ENCODE data around the gene DGKI.

Gene DGKI

DNA sequence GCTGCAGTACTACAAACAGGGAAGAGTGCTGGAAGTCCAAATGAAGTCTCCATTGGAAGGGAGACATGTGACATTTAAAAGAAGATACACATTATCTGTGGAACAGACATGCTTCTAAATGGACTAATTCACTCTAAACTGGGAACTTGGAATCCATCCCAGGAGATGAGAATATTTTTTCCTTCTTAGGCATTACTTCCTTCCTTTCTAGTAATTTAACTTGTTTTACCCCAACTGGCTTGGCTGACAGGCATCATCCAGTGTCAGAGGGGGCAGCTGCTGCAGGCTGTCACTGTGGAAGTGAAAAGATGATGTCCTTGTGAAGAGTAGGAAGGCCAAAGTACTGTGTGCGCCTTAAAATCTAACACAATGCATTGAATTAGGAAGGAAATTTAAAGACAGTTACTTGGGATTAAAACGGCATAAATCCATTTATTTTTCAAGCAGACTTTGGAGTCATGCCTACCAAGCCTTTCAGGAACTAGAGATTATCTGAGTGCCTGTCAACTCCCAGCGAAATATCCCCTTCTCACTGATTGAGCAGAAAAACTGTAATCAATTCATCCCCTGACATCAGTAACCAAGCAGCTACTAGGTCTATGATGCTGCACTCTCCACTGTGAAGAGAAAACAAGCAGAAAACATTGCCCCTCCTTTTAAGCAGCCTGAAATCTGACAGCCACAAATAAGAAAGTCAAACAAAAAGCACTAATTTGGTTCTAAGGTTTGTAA lies 161.2 kb downstream of the DGKI start:
- no peak for DNase-seq (ENCODE audit: low spot score)

DNA sequence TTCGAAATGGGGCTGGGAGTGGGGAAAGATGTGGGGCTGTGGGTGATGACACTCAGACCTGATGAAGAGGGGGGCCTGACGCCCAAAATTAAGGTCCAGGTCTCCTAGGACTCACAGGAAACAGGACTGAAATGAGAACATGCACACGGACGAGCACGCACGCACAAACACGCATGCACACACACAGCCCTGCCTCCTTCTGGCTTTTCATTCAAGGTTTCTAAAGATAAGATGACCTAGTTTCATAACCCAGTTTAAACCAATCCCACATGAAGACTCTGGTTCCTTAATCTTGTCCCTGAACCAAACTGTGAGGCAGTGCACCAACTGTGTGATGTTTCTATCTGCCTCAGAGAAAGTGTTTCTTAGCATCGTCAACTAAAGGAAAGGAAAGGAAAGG lies 162.0 kb downstream of the DGKI start:
- DNase-seq (ENCODE audit: low spot score) = no peak

DNA sequence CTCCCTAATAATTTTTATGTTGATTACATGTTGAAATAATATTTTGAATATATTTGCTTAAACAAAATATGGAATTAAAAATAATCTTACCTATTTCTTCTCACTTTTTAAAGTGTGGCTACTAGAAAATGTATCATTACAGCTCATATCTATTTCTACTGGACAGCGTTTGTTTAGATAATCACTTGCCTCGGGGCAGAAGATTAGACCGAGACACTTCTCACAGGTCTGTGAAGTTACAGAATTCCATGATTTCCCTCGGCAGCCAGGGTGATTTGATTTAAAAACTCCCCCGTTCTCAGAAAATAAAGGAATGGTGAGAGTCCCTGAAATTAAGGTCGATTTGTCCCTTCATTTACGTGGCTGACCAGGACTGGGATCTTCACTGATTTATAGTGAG lies 162.5 kb downstream of the DGKI start:
- DNase-seq (ENCODE audit: low spot score) = no peak

DNA sequence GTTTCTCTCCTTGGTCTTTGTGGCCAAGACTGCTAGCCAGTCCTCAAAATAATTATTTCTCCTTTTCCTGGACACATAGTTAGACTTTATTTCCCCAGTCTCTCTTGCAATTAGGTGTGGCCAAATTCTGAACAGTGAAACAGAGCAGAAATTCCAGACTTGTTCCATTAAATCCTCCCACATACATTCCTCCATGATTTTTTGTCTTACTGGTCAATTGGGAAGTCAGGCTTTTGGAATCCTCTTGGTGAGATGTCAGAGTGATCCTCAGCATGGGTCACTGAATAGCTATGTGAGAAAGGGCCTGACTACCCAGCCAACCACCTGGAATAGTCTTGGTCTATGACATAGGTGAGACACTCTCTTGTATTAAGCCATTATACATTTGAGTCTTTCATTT lies 164.2 kb downstream of the DGKI start:
- no peak for DNase-seq (ENCODE audit: low spot score)

DNA sequence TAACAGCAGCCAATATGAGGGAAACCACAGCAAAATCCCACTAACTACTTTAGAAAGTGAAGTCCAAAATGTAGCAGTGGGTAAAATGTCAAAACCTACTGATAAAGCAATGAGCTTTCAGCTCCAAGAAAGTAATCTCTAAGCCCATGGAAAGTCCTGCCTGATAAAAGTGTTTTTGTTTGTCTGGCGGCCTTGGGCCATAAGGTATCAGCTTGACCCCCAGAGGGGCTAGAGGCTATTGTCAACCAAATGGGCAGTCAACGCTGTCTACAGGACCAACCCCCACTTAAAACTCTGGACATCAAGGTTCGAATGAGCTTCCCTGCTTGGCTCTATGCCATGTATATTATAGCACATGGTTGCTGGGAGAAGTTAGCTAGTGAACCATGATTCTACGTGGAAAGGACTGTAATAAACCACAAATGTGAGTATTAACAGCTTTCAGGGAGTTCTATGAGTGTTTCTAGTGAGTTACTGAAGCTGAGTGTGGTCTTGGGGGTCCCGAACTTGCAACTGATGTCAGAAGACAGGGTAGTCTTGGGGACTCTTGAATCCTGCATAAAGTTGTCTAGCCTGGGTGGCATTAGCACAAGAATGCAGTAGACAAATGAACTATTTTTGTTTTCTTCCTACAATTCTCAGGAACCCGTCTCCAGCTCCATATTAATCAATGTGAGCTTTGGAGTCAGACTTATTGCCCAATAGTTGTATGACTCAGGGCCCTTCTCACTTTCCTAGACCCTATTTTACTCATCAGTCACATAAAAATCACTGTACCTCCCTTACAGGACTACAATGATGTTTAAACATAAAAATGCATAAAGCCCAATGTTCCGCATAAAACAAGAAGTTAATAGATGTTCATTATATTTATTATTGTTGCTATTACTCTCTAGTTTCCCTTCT lies 164.9 kb downstream of the DGKI start:
- DNase-seq (ENCODE audit: low spot score) = no peak

DNA sequence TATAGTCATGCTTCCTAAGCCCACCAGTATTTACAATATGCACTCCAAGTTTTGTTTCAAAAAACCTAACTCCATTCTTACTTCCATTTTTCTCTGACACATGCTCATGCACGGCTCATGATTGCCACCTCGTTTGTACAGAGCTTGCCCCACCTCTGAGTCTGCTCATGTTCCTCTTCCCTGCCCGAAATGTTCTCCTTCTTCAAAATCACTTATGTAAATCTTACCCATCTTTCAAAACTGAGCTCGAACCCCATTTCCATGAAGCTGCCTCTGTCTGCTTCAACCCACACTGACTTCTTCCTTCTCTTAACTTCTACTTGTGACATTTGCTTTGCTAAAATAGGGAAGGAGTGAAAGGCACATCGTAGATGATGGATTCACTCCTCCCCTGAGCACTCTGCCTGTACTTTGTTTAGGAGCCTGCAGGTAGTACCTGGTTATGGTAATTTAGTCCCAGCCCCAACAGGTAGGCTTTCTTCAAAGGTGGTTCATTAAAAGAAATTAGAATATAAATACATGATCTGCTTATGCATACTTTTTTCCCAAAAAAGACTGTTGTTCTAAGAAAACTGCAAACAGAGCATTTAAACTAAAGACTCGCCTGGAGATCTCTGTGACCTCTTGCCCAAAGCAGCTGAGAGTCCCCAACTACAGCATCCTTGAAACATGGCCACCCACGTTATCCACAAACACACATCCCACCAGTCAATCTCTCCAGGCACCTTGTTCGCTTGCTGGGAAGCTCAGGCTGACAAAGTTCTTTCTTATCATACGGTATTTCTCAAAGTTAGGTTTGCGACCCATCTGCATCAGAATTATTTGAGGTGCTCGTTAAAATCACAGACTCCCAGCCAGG lies 172.0 kb downstream of the DGKI start:
- no peak for DNase-seq (ENCODE audit: low spot score)

DNA sequence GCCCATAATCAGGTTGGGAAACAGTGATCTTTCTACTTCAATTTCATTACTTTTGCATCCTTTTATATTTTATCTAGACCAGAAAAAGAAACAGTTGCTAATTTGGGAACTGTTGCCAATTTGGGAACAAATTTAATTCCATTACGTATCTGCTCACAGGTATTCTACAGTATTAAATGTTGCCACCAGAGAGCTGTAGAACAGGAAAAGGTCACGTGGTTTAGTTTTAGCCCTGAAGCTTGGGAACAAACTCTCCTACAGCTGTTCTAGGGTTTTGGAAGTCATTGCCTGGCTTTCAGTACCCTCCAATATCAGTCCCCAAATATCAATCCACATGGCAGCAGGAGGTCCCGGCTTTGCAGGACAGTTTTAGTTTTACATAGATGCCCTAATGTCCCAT lies 172.7 kb downstream of the DGKI start:
- no peak for DNase-seq (ENCODE audit: low spot score)

DNA sequence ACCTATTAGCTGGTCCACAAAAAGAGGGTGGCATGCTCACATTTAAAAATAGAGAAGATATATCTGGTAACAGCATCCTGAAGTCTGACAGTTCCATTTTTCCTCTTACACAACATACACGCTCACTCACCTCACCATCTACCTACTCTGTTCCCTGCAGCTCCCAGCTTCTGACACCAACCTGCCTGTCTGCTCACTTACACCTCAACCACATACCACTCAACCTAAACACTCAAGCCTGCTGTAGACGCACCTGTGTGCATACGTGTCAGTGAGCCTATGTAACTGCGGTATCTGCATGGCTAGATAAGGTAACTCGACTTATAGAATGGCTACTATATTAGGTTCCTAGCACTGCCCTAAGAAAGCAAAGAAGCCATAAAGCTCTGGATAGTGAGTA lies 174.9 kb downstream of the DGKI start:
- no peak for DNase-seq (ENCODE audit: low spot score)

DNA sequence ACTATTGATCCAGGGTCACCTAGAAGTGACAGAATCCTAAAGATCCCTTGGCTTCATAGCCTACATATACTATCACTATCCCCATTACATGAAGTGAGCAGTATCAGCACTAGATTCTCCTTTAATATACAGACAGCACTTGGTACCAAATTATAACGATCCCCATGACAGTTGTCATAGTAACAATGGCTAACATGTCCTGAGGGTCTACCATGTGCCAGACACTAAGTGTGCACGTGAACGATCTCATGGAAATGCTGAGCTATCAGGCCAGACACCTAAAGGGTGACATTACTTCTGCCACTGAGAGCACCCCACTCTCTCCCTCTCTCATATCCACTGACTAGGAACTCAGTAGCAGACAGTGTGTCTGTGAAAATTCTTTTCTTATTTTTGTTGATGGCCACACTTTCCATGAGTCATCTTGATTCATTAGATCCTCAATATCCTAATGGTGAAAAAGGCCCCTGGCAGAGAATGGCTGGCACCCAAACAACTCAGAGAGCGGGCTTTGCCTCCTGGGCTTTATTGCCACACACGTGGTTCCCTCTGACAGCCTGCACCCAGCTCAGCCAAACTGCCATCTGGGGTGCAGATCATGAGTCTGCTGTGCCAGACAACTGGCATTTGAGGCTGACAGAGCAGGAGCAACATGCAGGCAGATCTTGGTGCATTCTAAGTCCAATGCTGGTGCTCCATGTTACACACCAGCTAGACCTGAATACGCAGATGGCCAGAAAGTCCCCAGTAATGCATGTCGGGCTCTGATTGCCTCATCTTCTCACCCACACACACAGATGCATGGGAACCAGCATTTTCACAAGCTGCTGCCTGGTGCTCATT lies 176.3 kb downstream of the DGKI start:
- DNase-seq (ENCODE audit: low spot score) = no peak

DNA sequence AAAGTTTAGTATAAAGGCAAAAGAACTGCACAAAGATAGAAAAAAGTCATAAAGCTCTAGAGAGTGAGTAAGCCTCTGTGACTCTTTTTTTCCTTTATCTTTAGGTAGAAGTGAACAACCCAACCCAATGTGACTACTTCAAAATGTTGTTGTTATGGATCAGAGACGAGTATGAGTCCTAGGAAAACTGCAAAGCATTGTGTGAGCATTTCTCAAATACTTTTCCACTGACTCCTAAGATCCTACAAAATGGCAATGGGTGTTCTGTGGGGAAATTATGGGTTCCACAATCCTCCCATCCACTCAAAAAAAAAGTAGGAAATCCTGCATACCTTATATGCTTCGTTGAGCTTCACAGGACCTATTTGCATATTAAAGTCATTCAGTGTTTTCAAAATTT lies 177.1 kb downstream of the DGKI start:
- DNase-seq (ENCODE audit: low spot score) = no peak

DNA sequence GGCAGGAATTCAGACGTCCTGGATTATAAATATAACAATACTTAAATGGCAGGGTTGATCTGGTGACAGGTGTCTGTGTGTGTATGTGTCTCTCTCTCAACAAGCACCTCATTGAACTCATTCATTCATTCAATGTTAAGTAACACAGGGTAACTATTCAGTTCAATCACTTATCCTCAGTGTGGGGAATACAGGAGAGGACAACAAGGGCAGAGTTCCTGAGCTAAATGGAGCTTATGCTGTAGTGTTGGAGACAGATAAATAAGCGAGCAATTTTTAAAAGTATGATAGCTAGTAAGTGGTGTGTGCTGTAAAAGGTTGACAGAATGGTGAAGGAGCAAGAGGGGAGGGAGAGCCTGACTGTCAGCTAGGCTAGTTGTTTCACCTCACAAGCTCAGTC lies 178.4 kb downstream of the DGKI start:
- no peak for DNase-seq (ENCODE audit: low spot score)

DNA sequence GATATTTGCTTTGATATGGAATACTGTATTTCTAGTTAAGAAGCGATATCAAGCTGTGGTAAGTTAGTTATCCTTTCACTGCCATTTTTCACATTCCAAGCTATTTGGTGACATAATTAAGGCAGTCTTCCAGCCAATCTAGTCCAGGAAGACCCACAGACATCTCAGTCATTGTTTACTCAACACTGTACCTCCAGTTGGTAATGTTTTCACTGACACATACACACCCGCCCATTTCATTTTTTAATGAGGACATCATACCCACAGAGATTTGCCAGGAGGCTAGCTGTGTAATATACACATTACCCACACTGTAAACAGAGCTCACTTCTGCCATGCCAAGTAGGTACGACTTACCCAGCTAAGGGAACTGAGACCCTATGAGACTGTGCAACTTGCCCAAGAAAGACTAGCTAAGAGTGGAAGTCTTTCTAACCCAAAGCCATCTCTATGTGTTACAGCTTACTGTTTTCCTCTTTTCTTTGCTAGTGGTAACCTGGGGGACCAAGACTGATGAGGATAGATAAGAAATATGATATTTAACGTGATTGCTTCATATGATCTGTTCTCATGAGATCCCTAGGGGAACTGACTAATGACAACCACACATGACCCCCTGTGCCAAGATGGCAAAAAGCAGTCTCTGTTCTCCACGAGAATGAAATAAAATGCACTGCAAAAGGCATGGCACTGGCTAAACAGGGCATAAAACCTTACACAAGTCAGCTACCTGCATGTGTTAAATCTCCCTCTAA lies 179.0 kb downstream of the DGKI start:
- no peak for DNase-seq (ENCODE audit: low spot score)

DNA sequence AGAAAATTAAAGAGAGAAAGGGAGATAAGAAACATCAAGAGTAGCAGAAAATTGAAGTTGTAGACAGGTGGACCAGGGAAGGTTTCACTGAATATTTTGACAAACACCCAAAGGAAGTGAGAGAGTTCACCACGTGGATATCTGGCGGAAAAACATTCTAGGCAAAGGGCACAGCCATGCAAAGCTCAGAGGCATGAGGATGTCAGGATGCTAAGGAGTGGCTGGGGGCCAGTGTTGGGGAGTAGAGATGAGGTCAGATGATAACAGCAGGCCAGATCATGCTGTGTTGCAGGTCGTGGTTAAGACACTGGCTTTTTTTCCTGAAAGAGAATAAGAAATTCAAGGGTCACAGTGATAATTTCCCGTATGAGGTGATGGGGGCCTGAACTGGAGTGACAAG lies 181.9 kb downstream of the DGKI start:
- DNase-seq (ENCODE audit: low spot score) = no peak

DNA sequence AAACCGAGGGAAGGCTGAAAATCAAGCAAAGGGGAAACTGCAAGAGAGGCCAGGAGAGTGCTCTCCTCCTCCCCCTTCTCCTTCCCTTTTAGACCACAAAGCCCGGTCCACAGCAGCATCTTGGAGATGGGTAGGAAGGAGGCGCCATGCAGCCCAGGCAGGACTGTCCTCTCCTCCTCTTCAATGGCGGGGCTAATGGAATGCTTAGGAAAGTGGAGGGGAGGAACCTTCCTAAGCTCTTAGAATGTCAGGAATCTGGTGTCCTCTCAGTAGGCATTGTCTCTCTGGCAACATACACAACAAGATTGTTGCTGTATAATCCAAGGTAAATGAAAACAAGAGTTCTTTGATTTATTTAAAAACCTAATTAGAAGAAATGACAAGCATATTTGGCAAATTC lies 185.1 kb downstream of the DGKI start:
- DNase-seq (ENCODE audit: low spot score) = no peak

DNA sequence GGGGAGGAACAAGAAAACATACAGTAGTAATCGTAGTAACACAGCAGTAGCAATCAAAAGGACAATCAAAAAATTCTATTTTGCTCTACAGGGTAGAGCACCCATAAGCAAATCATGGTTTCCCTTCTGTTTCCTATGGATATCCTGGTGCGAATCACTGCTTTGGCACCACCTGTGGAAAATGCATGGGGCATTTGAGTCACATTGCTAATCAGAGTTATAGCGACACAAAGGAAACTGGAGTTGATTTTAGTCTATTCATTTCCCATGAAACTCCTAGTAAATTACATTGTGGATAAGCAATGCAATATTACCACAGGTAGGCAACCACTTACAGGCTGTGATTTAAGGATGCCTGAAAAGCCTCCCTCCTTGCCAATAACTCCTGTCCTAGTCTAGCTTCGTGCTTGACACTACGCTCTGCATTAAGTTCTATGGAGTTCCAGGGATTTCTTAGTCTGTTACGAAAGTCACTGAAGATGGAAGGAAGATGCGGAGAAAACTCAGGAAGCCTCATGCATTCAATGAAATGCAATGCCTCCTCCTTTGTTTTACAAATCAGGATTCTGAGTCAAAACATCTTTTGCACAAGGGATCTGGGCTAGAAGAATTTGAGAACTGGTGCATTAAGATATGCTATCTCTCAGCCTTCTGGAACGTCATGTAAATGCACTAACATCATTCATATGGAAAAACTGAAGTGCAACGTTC lies 188.4 kb downstream of the DGKI start:
- no peak for DNase-seq (ENCODE audit: low spot score)

DNA sequence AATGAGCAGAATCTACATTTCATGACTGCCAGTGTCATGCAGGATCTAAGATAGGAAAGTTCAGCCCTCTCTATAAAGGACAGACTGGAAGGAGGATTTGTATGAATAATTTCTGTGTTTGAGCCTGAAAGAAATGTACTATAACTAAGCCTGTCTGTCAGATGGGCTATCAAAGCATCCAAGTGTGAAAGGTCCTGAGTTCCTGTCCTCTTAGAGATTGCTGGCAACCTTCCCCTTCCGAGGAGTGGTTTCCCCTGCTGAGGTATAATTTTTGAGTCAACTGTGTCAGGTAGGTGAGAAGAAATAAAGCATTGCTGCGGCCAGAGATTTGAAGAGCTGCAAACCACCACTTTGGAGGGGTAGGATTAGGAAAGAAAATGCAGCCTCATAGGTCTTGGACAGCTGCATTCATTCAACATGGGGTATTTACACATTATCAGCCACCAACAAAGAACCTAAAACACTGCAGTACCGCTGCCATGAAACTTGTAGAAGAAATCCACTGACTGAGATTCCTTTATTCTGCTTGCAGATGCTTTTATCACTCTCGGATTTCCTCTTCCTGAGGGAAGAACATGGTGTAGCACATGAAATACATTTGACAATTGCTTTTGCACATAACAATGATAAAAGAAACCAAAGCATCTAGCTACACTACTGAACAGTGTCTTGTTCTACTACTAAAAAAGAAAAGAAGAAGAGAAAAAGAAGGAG lies 189.1 kb downstream of the DGKI start:
- DNase-seq (ENCODE audit: low spot score) = no peak

DNA sequence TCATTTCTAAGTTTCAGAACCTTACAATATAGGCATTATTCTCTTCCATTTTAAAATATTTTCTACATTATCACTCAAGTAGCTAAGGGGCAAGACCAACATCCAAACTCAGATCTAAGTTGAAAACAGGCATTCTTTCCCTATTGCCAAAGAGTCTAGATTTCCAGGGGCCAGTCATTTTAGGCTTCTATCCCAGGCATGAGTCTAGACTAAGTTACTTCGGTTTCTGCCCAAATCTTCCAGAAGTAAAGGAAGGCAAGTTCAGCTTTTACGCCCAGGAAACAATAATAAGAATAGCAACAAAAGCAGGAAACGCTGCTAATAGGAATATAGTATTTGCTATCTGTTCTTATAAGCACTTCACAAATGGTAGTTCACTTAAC lies 189.9 kb downstream of the DGKI start:
- DNase-seq (ENCODE audit: low spot score) = no peak

DNA sequence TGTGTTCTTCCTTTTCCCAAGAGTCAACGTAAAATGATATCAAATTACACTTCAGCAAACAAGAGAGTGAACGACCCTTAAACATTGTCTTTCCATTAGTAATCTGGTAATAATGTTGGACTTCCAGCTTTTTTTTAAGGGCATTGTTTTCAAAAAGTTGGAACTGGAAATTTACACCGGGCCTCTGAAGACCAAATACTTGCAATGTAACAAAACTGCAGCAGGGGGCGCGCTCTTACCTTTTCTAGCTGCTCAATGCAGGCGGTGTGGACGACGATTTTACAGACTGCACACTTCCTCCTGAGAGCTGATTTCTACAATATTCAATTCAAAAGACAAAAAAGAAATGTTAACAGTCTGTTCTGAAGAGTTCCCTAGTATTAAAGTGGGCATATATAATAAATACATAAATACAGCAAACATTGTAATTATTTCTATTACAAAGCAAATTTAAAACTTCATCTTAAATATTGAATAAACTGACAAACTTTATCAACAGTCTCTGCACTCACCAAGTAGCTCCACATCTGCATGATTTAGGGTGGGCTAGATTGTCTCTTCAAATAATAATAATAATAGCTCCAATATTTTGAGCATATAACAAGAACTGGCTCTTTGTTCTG lies 190.4 kb downstream of the DGKI start:
- DNase-seq (ENCODE audit: low spot score) = peak; percentile 21

DNA sequence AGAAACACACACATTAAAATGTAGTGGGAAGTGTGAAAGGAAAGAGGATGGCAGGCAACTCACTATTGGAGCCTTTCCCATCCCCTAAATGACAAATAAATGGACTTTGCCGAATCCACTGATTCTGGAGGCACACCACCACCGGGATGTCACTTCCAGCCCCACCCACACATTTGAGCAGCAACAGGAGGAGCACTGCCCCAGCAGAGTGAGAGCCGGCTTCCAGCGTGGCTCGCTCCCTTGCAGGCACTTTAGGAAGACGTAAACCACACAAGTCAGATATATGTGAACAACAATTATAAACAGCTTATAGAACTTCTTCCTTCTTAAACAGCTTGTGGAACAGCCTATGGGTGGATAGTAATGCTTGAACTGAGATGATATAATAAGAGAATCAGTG lies 191.0 kb downstream of the DGKI start:
- DNase-seq (ENCODE audit: low spot score) = no peak
